HEK293T (cell line): Measurements from ENCODE around the gene NONO.
A peak's percentile ranks its signal among the peaks of the same experiment; 100 is the strongest.

Experiments
- CTCF ChIA-PET: fragments of 350-600 bp; formaldehyde crosslinking; extraction: SDS; loops from one replicate; lab custom pipeline; 2021; ENCODE audit warnings: antibody characterized with exemption, inconsistent platforms; lab: Yijun Ruan, JAX
- POLR2A ChIA-PET: fragments of 350-600 bp; formaldehyde crosslinking; extraction: SDS; loops from one replicate; lab custom pipeline; 2020; ENCODE audit warnings: antibody characterized with exemption, inconsistent platforms; lab: Yijun Ruan, JAX
- DNase-seq: peaks from one replicate; pipeline ENCODE4 v3.0.0; 2012; ENCODE audit warnings: mixed read lengths; ENCODE audit errors: extremely low spot score
- ARNT ChIP-seq: fragments of 450-650 bp; IDR thresholded peaks from 2 replicates; pipeline ENCODE4 v1.6.1; 2017; ENCODE audit warnings: mild to moderate bottlenecking
- BHLHE40 ChIP-seq: fragments of 450-650 bp; IDR thresholded peaks from 2 replicates; pipeline ENCODE4 v1.6.1; 2016; ENCODE audit warnings: mild to moderate bottlenecking, moderate library complexity, borderline replicate concordance
- CTBP1 ChIP-seq: fragments of 450-650 bp; IDR thresholded peaks from 2 replicates; pipeline ENCODE4 v1.6.1; 2016; ENCODE audit warnings: borderline replicate concordance
- ELF4 ChIP-seq: fragments of 450-650 bp; IDR thresholded peaks from 2 replicates; pipeline ENCODE4 v1.6.1; 2017; ENCODE audit warnings: antibody characterized with exemption
- FOXA1 ChIP-seq: fragments of 450-650 bp; IDR thresholded peaks from 2 replicates; pipeline ENCODE4 v1.6.1; 2016; ENCODE audit warnings: mild to moderate bottlenecking
- FOXK2 ChIP-seq: fragments of 450-650 bp; IDR thresholded peaks from 2 replicates; pipeline ENCODE4 v1.6.1; 2016; ENCODE audit warnings: mild to moderate bottlenecking
- FOXM1 ChIP-seq: fragments of 450-650 bp; IDR thresholded peaks from 2 replicates; pipeline ENCODE4 v1.6.1; 2017; ENCODE audit warnings: mild to moderate bottlenecking, borderline replicate concordance
- HDGF ChIP-seq: fragments of 450-650 bp; IDR thresholded peaks from 2 replicates; pipeline ENCODE4 v1.6.1; 2017; ENCODE audit warnings: antibody characterized with exemption, borderline replicate concordance
- L3MBTL2 ChIP-seq: fragments of 450-650 bp; conservative IDR thresholded peaks from 2 replicates; pipeline ENCODE4 v1.6.1; 2016; ENCODE audit warnings: mild to moderate bottlenecking
- LEF1 ChIP-seq: fragments of 450-650 bp; IDR thresholded peaks from 2 replicates; pipeline ENCODE4 v1.6.1; 2017; ENCODE audit warnings: mild to moderate bottlenecking, borderline replicate concordance
- NFRKB ChIP-seq: fragments of 450-650 bp; IDR thresholded peaks from 2 replicates; pipeline ENCODE4 v1.6.1; 2016; ENCODE audit warnings: mild to moderate bottlenecking, moderate library complexity
- PKNOX1 ChIP-seq: fragments of 450-650 bp; IDR thresholded peaks from 2 replicates; pipeline ENCODE4 v1.6.1; 2016
- SP1 ChIP-seq: fragments of 450-650 bp; IDR thresholded peaks from 2 replicates; pipeline ENCODE4 v1.6.1; 2017
- SUZ12 ChIP-seq: fragments of 450-650 bp; IDR thresholded peaks from 2 replicates; pipeline ENCODE4 v1.6.1; 2016; ENCODE audit warnings: mild to moderate bottlenecking
- TARDBP ChIP-seq: fragments of 450-650 bp; IDR thresholded peaks from 2 replicates; pipeline ENCODE4 v1.6.1; 2016
- ZNF384 ChIP-seq: fragments of 450-650 bp; IDR thresholded peaks from 2 replicates; pipeline ENCODE4 v1.6.1; 2016

The NONO gene

GRCh38 chrX:71283403-71284143 is at the start of gene NONO:
NONO (plus strand) TSS chrX:71283635; CDS start chrX:71290638, 7,003 bp downstream.
- ChIA-PET CTCF (no interaction called here), POLR2A (interaction anchor here (0.6 to 2.4 kb wide), 21 partner anchors 9 to 251 kb away, joined by 3 to 42 read pairs (median 4); partner anchors contain the start of genes ITGB1BP2, OGT, TAF1 and ZMYM3)
- TF ChIP-seq SUZ12 (no peak), BHLHE40 (no peak), ARNT (no peak), SP1 (no peak), LEF1 (no peak), ELF4 (peak; percentile 70), CTBP1 (no peak; the same call in 1 of the 2 replicates), HDGF (no peak), NFRKB (no peak), ZNF384 (no peak), FOXM1 (no peak), L3MBTL2 (peak; percentile 68), FOXA1 (no peak), TARDBP (no peak), FOXK2 (no peak), PKNOX1 (peak; percentile 99)
- DNase-seq = peak; percentile 88

GRCh38 chrX:71235482-71235881 is 48.0 kb upstream of the NONO start:
- CTCF ChIA-PET = no interaction called here
- no peak for DNase-seq
- POLR2A ChIA-PET = no interaction called here
- 0 out of 2 replicates have a peak, but pooled peaks have one; percentile 15 for TF ChIP-seq BHLHE40
- no peak for TF ChIP-seq SUZ12
- no peak for TF ChIP-seq L3MBTL2

- ChIA-PET POLR2A (no interaction called here), CTCF (no interaction called here)
- no peak for TF ChIP-seq BHLHE40
- DNase-seq = no peak
Observed at GRCh38 chrX:71236836-71237235, 46.6 kb upstream of the NONO start.

- ChIA-PET POLR2A (no interaction called here), CTCF (no interaction called here)
- no peak for TF ChIP-seq TARDBP
- no peak for TF ChIP-seq SP1
- TF ChIP-seq PKNOX1 = no peak
- TF ChIP-seq NFRKB = no peak
- TF ChIP-seq SUZ12 = no peak
- TF ChIP-seq CTBP1 = no peak
- no peak for TF ChIP-seq FOXM1
- TF ChIP-seq ARNT = no peak
- no peak for TF ChIP-seq ELF4
- TF ChIP-seq HDGF = no peak
- TF ChIP-seq LEF1 = no peak
- TF ChIP-seq FOXA1 = no peak
- TF ChIP-seq ZNF384 = no peak
- TF ChIP-seq L3MBTL2 = no peak
- TF ChIP-seq FOXK2 = no peak
- TF ChIP-seq BHLHE40 = no peak
- no peak for DNase-seq
Observed at GRCh38 chrX:71239781-71240180, 43.7 kb upstream of the NONO start.

GRCh38 chrX:71241301-71241700 is 42.1 kb upstream of the NONO start:
- TF ChIP-seq SUZ12 = no peak
- TF ChIP-seq FOXM1 = no peak
- no peak for TF ChIP-seq SP1
- no peak for TF ChIP-seq NFRKB
- TF ChIP-seq FOXA1 = no peak
- no peak for TF ChIP-seq FOXK2
- TF ChIP-seq LEF1 = no peak
- no peak for TF ChIP-seq ARNT
- no peak for TF ChIP-seq L3MBTL2
- TF ChIP-seq ELF4 = no peak
- no peak for TF ChIP-seq ZNF384
- TF ChIP-seq PKNOX1 = no peak
- no peak for TF ChIP-seq TARDBP
- no peak for TF ChIP-seq CTBP1
- TF ChIP-seq BHLHE40 = no peak
- TF ChIP-seq HDGF = no peak
- ChIA-PET POLR2A (no interaction called here), CTCF (no interaction called here)

More at GRCh38 chrX:71241301-71241700, 42.1 kb upstream of the NONO start:
- no peak for DNase-seq
